Esophagus muscularis mucosa (tissue), 4 donors: ENCODE data around the gene PACSIN1.

Experiments used
- CTCF ChIP-seq, 3 experiments: fragments of 200-600 bp in 2 of 3; fragments of 450-650 bp in 1 of 3; sonication (generic) in 2 of 3; IDR thresholded peaks; one replicate each; pipeline ENCODE4 v1.5.1; 2017 to 2019; ENCODE audit warnings: antibody characterized with exemption in 3 of 3, mild to moderate bottlenecking in 2 of 3, moderate library complexity in 1 of 3
- EP300 ChIP-seq: sonication (generic); formaldehyde crosslinking; IDR thresholded peaks from one replicate; pipeline ENCODE4 v1.6.1; 2017; ENCODE audit warnings: antibody characterized with exemption
- POLR2A ChIP-seq: fragments of 450-650 bp; IDR thresholded peaks from one replicate; pipeline ENCODE4 v1.6.1; 2017; ENCODE audit warnings: antibody characterized with exemption, moderate library complexity, mild to moderate bottlenecking, low read depth
- POLR2AphosphoS5 ChIP-seq, 2 donors: sonication (generic); formaldehyde crosslinking; IDR thresholded peaks; one replicate each; pipeline ENCODE4 v1.6.1; 2017; ENCODE audit warnings: antibody characterized with exemption in 2 of 2

- TF ChIP-seq POLR2AphosphoS5 (IDR thresholded peaks at IDR 0.05) (no peak), CTCF (IDR thresholded peaks at IDR 0.05) (no peak), POLR2A (no peak), EP300 (no peak)
These were observed 3.9 kb upstream of the PACSIN1 start for GRCh38 chr6:34462010-34462409.
